AG04449 (cell line): ENCODE results near the gene METTL25.

ENCODE experiments used
- CTCF ChIA-PET: fragments of 350-600 bp; formaldehyde crosslinking; extraction: SDS; loops from one replicate; lab custom pipeline; 2021; ENCODE audit warnings: antibody characterized with exemption; lab: Yijun Ruan, JAX
- POLR2A ChIA-PET: fragments of 400-600, 350-600 bp; formaldehyde crosslinking; extraction: SDS; loops from one replicate; lab custom pipeline; 2020; ENCODE audit warnings: antibody characterized with exemption, inconsistent platforms; lab: Yijun Ruan, JAX
- DNase-seq: peaks from one replicate; pipeline ENCODE4 v3.0.0-alpha.2; 2010; ENCODE audit warnings: low read depth, low spot score
- H3K4me3 ChIP-seq: 2 replicates; pipeline ENCODE4 v1.5.1; 2011; ENCODE audit warnings: low read depth, mild to moderate bottlenecking, control low read depth, low read length
- TF ChIP-seq, protein P1 (sequence below): IDR thresholded peaks from one replicate; pipeline ENCODE4 v1.5.1; 2011; ENCODE audit warnings: mild to moderate bottlenecking, moderate library complexity, low read length, control low read depth, inconsistent platforms; ENCODE audit not compliant: insufficient read depth; ENCODE audit errors: missing control alignments

The METTL25 gene

DNA sequence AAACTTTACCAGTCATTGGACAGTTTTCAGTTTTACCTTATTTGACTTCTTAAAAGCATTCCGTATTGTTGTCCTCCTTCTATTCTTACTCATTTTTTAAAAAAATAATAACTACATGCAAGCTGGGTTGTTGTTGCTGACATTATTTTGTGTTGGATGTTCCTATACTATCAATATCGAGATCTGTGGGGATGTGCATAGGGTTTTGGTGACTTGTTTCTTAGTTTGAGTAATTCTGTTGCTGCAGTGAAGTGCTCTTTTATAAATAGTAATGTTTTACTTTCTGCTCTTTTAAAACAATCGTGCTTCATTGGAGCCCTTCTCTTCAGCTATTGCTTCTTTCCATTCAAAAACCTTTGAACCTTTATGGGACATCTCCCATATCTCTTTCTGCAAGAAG lies 79.4 kb downstream of the METTL25 start:
- CTCF ChIA-PET: interaction anchor here (0.9 kb wide), 1 partner anchor 90 kb away, joined by 4 read pairs; no protein-coding TSS in a partner anchor

DNA sequence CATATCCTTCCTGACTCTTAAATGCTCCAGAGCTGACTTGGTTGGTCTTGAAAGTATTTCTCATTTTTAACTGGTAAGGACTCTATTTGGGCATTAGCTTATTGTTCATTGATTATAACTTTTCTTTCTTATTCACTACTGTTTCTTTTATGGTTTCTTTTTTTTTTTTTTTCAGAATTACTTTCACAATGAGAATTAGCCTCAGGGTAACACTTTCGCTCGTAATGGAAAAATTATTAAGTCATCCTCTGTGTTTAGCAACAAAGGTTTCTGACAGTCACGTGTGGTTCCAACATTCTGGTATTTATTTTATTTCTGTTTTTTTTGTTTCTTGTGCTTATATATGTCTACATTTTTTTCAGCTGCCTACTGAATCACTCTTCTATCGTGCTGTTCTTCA lies 80.0 kb downstream of the METTL25 start:
- ChIA-PET CTCF (interaction anchor here (0.9 kb wide), 1 partner anchor 89 kb away, joined by 4 read pairs; no protein-coding TSS in a partner anchor), POLR2A (no interaction called here)
- TF ChIP-seq, protein P1, sequence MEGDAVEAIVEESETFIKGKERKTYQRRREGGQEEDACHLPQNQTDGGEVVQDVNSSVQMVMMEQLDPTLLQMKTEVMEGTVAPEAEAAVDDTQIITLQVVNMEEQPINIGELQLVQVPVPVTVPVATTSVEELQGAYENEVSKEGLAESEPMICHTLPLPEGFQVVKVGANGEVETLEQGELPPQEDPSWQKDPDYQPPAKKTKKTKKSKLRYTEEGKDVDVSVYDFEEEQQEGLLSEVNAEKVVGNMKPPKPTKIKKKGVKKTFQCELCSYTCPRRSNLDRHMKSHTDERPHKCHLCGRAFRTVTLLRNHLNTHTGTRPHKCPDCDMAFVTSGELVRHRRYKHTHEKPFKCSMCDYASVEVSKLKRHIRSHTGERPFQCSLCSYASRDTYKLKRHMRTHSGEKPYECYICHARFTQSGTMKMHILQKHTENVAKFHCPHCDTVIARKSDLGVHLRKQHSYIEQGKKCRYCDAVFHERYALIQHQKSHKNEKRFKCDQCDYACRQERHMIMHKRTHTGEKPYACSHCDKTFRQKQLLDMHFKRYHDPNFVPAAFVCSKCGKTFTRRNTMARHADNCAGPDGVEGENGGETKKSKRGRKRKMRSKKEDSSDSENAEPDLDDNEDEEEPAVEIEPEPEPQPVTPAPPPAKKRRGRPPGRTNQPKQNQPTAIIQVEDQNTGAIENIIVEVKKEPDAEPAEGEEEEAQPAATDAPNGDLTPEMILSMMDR: no peak
- no peak overlapping the region for H3K4me3 ChIP-seq
- DNase-seq: no peak

More for the DNA sequence above, 79.4 kb downstream of the METTL25 start:
- POLR2A ChIA-PET: no interaction called here
- no peak overlapping the region for H3K4me3 ChIP-seq
- DNase-seq: no peak
- TF ChIP-seq, protein P1: no peak

GRCh38 chr12:82440885-82441284 lies 82.6 kb downstream of the METTL25 start:
- DNase-seq: no peak
- CTCF ChIA-PET: no interaction called here
- POLR2A ChIA-PET: no interaction called here
- no peak overlapping the region for H3K4me3 ChIP-seq
- TF ChIP-seq, protein P1: no peak

- POLR2A ChIA-PET: no interaction called here
- no peak for DNase-seq
- no peak overlapping the region for H3K4me3 ChIP-seq
- CTCF ChIA-PET: no interaction called here
- TF ChIP-seq, protein P1: no peak
These were observed 90.7 kb downstream of the METTL25 start for GRCh38 chr12:82448911-82449578.

DNA sequence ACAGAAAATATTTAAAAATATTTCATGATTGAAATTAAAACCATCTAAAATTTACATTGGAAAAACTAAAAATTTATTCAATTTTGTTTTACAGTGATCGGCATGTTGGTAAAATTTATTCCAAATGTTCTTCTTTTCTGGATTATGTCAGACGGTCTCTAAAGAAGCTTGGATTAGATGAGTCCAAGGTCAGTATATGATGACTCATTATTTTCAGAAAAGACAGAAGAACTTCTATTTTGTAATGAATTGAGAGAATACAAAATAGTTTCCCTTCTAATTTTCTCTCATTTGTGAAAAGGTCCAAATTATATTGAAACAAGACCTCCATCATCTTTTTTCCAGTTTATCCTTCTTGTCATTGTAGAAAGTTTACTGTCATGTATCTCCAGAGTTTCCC lies 98.3 kb downstream of the METTL25 start:
- CTCF ChIA-PET: interaction anchor here (0.7 kb wide), 1 partner anchor 98 kb away, joined by 3 read pairs; the partner anchor contains the start of genes CCDC59 and METTL25
- TF ChIP-seq, protein P1: no peak

GRCh38 chr12:82458101-82458500 lies 99.8 kb downstream of the METTL25 start:
- no peak for DNase-seq
- TF ChIP-seq, protein P1: no peak
- H3K4me3 ChIP-seq: no peak overlapping the region
- POLR2A ChIA-PET: no interaction called here
- CTCF ChIA-PET: no interaction called here

More for the DNA sequence above, 98.3 kb downstream of the METTL25 start:
- DNase-seq: no peak
- POLR2A ChIA-PET: no interaction called here
- no peak overlapping the region for H3K4me3 ChIP-seq
